GM13976 (cell line): ENCODE data around the gene FTL.

ENCODE experiments used
- DNase-seq: peaks from one replicate; pipeline ENCODE4 v3.0.0; 2012; ENCODE audit warnings: low spot score
- in situ Hi-C: fragments of 300-500 bp; cut with MboI; formaldehyde crosslinking; loops from one replicate; pipeline ENCODE4 v1.12.0; 2022; ENCODE audit warnings: low sequenced_read_pairs, mixed read lengths, inconsistent platforms; ENCODE audit not compliant: unreplicated experiment
- TF ChIP-seq, protein P1 (sequence below): IDR thresholded peaks from 2 replicates; pipeline ENCODE4 v1.5.1; 2012; ENCODE audit warnings: borderline replicate concordance, mild to moderate bottlenecking; ENCODE audit not compliant: insufficient read depth; ENCODE audit errors: extremely low read depth, missing control alignments, control extremely low read depth

The FTL gene

DNA sequence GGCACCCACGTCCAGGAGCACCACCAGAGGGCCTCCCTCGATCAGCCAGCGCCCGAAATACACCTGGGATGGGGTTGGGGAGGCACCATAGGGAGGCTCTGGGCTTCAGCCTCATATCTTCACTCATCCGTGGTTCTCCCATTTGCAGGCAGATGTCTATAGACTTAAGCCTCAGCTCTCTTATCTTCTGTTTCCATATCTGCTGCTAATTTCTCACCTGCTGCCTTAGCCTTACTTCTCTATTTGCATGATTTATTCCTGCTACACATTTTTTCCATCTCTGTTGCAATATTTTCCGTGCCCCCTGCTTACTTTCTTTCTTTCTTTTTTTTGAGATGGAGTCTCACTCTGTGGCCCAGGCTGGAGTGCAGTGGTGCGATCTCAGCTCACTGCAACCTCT lies 22.2 kb downstream of the FTL start:
- in situ Hi-C loops = no loop called here
- TF ChIP-seq, protein P1, sequence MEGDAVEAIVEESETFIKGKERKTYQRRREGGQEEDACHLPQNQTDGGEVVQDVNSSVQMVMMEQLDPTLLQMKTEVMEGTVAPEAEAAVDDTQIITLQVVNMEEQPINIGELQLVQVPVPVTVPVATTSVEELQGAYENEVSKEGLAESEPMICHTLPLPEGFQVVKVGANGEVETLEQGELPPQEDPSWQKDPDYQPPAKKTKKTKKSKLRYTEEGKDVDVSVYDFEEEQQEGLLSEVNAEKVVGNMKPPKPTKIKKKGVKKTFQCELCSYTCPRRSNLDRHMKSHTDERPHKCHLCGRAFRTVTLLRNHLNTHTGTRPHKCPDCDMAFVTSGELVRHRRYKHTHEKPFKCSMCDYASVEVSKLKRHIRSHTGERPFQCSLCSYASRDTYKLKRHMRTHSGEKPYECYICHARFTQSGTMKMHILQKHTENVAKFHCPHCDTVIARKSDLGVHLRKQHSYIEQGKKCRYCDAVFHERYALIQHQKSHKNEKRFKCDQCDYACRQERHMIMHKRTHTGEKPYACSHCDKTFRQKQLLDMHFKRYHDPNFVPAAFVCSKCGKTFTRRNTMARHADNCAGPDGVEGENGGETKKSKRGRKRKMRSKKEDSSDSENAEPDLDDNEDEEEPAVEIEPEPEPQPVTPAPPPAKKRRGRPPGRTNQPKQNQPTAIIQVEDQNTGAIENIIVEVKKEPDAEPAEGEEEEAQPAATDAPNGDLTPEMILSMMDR = no peak
- no peak for DNase-seq

DNA sequence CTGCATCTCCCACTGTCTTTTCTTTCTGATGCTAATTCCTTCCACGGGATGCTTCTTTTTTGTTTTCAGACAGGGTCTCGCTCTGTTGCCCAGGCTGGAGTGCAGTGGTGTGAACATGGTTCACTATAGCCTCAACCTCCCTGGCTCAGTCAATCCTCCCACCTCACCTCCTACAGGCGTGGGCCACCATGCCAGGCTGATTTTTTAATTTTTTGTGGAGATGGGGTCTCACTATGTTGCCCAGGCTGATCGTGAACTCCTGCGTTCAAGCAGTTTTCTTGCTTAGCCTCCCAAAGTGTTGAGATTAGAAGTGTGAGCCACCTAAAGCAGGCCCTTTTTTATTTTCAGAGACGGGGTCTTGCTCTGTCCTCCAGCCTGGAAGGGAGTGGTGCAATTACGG lies 23.2 kb downstream of the FTL start:
- no peak for DNase-seq
- TF ChIP-seq, protein P1 = no peak
- in situ Hi-C loops = no loop called here

DNA sequence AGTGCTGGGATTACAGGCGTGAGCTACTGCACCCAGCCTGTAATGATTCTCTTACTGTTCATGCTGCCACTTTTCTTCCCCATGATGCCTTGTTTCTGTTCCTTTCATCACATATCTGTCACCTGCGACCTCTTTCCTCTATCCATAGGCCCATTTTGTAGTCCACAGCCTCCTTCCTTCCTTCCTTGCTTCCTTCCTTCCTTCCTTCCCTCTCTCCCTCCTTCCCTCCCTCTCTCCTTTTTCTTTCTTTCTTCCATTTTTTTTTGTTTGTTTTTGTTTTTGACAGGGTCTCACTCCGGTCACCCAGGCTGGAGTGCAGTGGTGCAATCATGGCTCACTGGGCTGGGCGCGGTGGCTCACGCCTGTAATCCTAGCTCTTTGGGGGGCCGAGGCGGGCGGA lies 23.8 kb downstream of the FTL start:
- in situ Hi-C loops = no loop called here
- DNase-seq = no peak

DNA sequence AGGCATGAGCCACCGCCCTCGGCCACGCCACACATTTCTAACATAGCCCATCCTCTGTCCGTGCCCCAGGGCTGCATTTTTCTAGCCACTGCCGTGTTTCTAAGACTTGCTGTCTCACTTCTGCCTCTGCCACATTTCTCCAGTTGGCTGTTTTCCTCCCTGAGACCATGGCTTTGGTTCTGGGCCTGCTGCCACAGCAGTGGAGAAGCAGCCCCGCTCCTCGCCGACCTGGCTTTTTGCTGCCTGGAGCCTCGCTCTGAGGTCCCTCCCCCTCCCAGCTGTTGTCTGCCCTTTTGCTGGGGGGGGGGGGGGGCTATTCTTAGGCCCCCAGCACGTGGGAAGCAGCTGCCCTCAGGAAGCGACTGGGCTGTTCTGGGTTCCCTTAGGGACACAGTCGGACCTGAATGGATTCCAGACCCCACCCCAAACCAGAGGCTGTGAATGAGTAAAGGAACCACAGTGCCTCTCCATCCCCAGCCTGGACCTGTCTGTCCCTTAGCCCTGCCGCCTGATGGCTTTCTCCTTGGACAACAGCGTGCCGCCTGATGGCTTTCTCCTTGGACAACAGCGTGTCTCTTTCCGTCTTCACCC lies 24.7 kb downstream of the FTL start:
- TF ChIP-seq, protein P1 = no peak

More for the DNA sequence above, 23.8 kb downstream of the FTL start:
- TF ChIP-seq, protein P1 = no peak

DNA sequence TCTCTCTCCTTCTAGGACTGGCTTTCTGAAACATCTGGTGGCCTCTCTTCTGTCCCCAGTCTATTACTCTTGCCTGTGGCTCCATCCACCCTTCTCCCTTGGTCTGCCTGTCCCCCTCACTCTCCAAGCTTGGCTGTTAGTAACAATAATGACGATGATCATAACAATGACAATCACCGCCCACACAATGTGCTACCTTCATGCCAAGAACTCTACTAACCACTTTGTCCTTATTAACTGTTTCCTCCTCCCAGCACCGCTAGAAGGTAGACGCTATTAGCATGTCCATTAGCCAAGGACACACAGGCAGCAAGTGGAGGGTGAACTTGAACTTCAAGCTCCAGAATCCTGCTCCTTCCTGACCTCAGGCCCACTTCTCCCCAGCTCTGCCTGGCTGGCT lies 25.3 kb downstream of the FTL start:
- in situ Hi-C loops = no loop called here
- DNase-seq = no peak
- TF ChIP-seq, protein P1 = no peak

More for the DNA sequence above, 24.7 kb downstream of the FTL start:
- DNase-seq = no peak
- in situ Hi-C loops = no loop called here

DNA sequence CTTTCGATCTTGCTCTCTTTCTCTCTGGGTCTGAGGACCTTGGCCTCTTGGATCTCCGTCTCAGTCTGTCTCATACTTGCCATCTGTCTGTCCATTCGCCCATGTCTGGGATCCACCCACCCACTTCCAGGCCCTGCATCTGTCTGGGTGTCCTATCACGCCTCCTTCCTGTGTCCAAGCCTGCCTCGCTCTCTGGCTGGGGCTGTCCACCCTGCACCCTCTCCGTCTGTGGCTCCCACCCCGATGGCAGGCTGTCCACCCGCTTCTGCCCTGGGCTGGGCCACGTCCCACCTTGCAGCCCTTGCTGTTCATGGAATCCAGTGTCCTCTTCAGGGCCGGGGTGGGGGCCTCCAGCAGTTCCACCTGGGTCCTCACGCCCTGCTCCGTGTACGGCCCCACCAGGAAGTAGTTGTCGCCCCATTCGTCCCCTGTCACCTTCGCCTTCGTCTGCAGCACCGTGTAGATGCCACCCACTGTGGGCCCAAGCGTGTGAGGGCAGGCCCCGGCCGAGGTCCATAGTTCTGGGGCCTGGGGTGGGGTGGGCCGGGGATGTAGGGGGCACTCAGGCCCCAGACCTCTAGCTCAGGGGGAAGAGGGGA lies 26.0 kb downstream of the FTL start:
- in situ Hi-C loops = no loop called here
- no peak for DNase-seq

More for the DNA sequence above, 26.0 kb downstream of the FTL start:
- TF ChIP-seq, protein P1 = no peak
